ENCODE results near the gene NOTCH3.

Gene NOTCH3

GRCh38 chr19:15120135-15121026 is 80.4 kb downstream of the NOTCH3 start:
- no peak for DNase-seq (ENCODE audit: low read depth, low spot score)
- Histone ChIP-seq H3K27ac (no peak overlapping the region), H3K9ac (ENCODE audit: insufficient read length) (no peak overlapping the region), H3K4me3 (no peak overlapping the region), H3K9me3 (ENCODE audit: low read depth, low read length) (no peaks in the 10 kb centered on the region), H3K36me3 (ENCODE audit: insufficient read depth, low read length) (peaks cover 63% of the 10 kb centered on the region)
- TF ChIP-seq EZH2 (IDR thresholded peaks at IDR 0.05) (no peak), FOXP2 (optimal IDR thresholded peaks at IDR 0.05; ENCODE audit: control extremely low read depth, extremely low read length, insufficient read depth) (no peak), POLR2AphosphoS5 (IDR thresholded peaks at IDR 0.05; ENCODE audit: borderline replicate concordance, low read depth, low read length) (no peak)

DNA sequence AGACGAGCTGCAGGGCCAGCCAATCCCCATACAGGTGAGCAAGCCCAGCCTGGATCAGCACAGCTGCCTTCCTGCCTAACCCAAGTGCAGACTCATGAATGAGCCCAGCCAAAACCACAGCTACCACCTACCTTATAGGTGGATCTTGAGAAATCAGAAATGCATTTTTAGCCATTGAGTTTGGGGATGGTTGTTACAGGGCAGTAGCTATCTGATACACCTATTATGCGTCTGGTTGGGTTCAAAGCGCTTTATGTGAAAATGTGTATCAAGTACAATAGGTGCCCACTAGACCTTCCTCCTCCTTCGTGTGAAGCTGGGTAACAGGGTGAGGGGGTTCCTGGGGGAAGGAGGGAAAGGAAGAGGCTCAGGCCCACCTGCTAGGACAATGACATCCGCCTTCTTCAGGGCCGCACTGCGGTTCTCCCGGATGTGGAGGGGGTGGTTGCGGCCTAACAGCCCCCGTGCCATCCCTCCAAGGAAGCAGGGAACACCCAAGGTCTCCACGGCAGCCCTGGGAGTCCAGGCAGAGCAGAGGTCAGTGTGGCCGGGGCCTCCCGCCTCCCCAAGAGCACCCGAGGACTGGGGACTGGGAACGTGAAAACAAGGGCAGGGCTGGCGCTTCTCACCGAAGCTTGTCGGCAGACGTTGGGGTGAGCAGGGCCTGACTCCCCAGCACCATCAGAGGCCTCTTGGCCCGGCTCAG is 81.9 kb downstream of the NOTCH3 start:
- no peak for TF ChIP-seq EZH2 (IDR thresholded peaks at IDR 0.05)
- TF ChIP-seq FOXP2 (optimal IDR thresholded peaks at IDR 0.05; ENCODE audit: control extremely low read depth, extremely low read length, insufficient read depth): no peak
- TF ChIP-seq POLR2AphosphoS5 (IDR thresholded peaks at IDR 0.05; ENCODE audit: borderline replicate concordance, low read depth, low read length): no peak
- H3K9ac ChIP-seq (ENCODE audit: insufficient read length): no peak overlapping the region
- H3K27ac ChIP-seq: no peak overlapping the region
- H3K9me3 ChIP-seq (ENCODE audit: low read depth, low read length): no peaks in the 10 kb centered on the region
- H3K36me3 ChIP-seq (ENCODE audit: insufficient read depth, low read length): peaks cover 73% of the 10 kb centered on the region
- no peak overlapping the region for H3K4me3 ChIP-seq
- no peak for DNase-seq (ENCODE audit: low read depth, low spot score)

DNA sequence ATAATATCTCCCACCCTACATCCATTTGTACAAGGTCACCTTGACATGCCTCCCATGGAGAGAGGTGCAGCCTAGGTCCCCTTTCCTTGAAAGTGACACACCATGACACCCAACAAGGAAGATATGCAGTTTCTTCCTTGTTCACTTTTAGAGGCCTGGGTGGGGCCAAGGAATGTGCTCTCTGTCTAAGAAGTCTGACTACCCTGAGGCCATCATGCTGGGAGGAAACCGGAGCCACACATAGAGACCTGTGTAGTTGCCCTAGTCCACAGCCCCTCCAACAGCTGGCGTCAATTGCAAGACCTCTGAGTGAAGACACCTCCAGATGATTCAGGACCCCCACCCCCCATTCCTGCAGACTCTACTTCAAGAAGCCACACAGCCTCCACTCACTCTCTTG is 82.5 kb downstream of the NOTCH3 start:
- H3K4me3 ChIP-seq: no peak overlapping the region
- no peak overlapping the region for H3K27ac ChIP-seq
- H3K9me3 ChIP-seq (ENCODE audit: low read depth, low read length): no peaks in the 10 kb centered on the region
- TF ChIP-seq POLR2AphosphoS5 (IDR thresholded peaks at IDR 0.05; ENCODE audit: borderline replicate concordance, low read depth, low read length) (no peak), FOXP2 (optimal IDR thresholded peaks at IDR 0.05; ENCODE audit: control extremely low read depth, extremely low read length, insufficient read depth) (no peak)
- no peak for DNase-seq (ENCODE audit: low read depth, low spot score)
- H3K36me3 ChIP-seq (ENCODE audit: insufficient read depth, low read length): peaks cover 80% of the 10 kb centered on the region
- no peak overlapping the region for H3K9ac ChIP-seq (ENCODE audit: insufficient read length)

DNA sequence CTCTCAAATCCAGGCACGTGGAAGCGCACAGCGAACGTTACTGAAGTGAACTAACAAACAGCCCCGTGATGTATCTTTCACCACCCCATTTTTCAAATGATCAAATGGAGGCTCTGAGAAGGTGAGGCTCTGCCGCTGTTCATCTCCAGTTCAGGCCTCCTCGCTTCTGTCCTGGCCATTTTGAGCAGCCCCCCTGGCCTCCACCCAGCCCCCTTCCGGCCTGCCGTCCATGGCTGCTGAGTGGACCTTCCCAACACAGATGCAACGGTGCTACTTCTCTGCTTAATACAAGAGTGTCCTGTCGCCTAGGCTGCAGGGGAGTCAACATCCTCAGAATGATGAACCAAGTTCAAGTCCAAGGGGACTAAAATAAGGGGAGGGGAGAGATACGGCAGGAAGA is 83.9 kb downstream of the NOTCH3 start:
- Histone ChIP-seq H3K4me3 (no peak overlapping the region), H3K9ac (ENCODE audit: insufficient read length) (no peak overlapping the region), H3K27ac (no peak overlapping the region), H3K36me3 (ENCODE audit: insufficient read depth, low read length) (peaks cover 77% of the 10 kb centered on the region), H3K9me3 (ENCODE audit: low read depth, low read length) (no peaks in the 10 kb centered on the region)
- DNase-seq (ENCODE audit: low read depth, low spot score): no peak
- TF ChIP-seq FOXP2 (optimal IDR thresholded peaks at IDR 0.05; ENCODE audit: control extremely low read depth, extremely low read length, insufficient read depth): no peak
- TF ChIP-seq EZH2 (IDR thresholded peaks at IDR 0.05): no peak
- TF ChIP-seq POLR2AphosphoS5 (IDR thresholded peaks at IDR 0.05; ENCODE audit: borderline replicate concordance, low read depth, low read length): no peak

DNA sequence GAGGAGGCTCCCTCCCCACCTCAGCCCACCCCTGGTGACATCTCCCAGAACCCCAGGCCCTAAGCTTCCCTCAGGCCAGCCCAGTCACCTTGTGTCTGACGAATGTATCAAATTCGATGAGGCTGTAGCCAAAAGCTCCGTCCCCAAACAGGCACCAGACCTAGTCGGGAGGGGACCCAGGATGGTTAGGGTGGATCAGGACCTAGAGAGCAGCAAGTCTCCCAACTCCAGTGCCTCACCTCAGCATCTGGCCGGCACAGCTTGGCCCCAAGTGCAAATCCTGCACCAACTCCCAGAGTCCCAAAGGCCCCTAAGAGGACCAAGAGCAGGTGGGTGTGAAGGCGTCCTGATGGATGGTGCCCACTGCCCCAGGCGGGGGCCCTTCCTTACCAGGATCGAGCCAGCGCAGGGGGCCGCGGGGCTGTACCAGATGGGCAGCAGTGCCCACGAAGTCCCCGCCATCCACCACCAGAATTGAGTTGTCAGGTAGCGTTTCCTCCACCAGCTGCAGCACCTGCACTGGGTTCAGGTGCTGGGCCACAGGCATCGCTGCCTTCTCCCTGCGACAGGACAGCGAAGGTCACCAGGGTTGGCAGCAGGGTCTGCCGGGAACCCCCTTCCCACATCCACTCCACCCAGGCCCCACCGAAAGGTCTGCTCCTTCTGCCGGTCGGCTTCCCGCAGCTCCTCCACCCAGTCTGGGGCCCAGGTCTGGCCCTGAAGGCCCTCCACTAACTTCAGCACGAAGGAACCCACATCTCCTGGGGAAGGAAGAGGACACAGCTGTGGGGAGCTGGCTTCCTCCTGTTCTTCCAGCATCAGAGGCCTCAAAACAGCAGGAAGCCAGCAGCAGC is 84.8 kb downstream of the NOTCH3 start:
- DNase-seq (ENCODE audit: low read depth, low spot score): no peak
- Histone ChIP-seq H3K9ac (ENCODE audit: insufficient read length) (no peak overlapping the region), H3K9me3 (ENCODE audit: low read depth, low read length) (no peaks in the 10 kb centered on the region), H3K27ac (no peak overlapping the region), H3K36me3 (ENCODE audit: insufficient read depth, low read length) (peaks cover 81% of the 10 kb centered on the region), H3K4me3 (no peak overlapping the region)
- TF ChIP-seq EZH2 (IDR thresholded peaks at IDR 0.05) (no peak), FOXP2 (optimal IDR thresholded peaks at IDR 0.05; ENCODE audit: control extremely low read depth, extremely low read length, insufficient read depth) (no peak), POLR2AphosphoS5 (IDR thresholded peaks at IDR 0.05; ENCODE audit: borderline replicate concordance, low read depth, low read length) (no peak)

DNA sequence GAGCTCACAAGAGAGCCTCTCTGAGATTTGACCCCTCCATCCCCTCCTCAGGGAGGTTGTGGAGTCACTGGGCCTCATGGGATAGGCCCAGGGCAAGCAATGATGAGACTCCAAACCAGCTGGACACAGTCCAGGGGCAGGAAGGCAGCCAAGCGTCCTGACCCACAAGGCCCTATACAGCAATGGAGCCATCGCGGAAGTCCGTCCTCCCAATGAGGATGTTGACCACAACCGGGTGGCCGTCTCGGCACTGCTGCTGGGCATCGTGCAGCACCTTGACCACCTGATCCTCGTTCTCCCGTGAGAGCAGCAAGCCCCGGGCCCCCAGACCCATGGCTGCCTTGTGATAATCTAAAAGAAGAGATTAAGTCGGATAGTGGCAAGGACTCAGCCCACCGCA is 85.7 kb downstream of the NOTCH3 start:
- TF ChIP-seq FOXP2 (optimal IDR thresholded peaks at IDR 0.05; ENCODE audit: control extremely low read depth, extremely low read length, insufficient read depth): no peak
- TF ChIP-seq POLR2AphosphoS5 (IDR thresholded peaks at IDR 0.05; ENCODE audit: borderline replicate concordance, low read depth, low read length): no peak
- TF ChIP-seq EZH2 (IDR thresholded peaks at IDR 0.05): no peak
- no peak for DNase-seq (ENCODE audit: low read depth, low spot score)
- Histone ChIP-seq H3K4me3 (no peak overlapping the region), H3K27ac (no peak overlapping the region), H3K9ac (ENCODE audit: insufficient read length) (no peak overlapping the region), H3K36me3 (ENCODE audit: insufficient read depth, low read length) (peaks cover 72% of the 10 kb centered on the region), H3K9me3 (ENCODE audit: low read depth, low read length) (no peaks in the 10 kb centered on the region)

GRCh38 chr19:15114153-15114540 is 86.6 kb downstream of the NOTCH3 start:
- peaks cover 63% of the 10 kb centered on the region for H3K36me3 ChIP-seq (ENCODE audit: insufficient read depth, low read length)

More at GRCh38 chr19:15114153-15114540, 86.6 kb downstream of the NOTCH3 start:
- Histone ChIP-seq H3K27ac (no peak overlapping the region), H3K9me3 (ENCODE audit: low read depth, low read length) (no peaks in the 10 kb centered on the region), H3K4me3 (no peak overlapping the region), H3K9ac (ENCODE audit: insufficient read length) (no peak overlapping the region)
- DNase-seq (ENCODE audit: low read depth, low spot score): no peak
- no peak for TF ChIP-seq EZH2 (IDR thresholded peaks at IDR 0.05)
- no peak for TF ChIP-seq POLR2AphosphoS5 (IDR thresholded peaks at IDR 0.05; ENCODE audit: borderline replicate concordance, low read depth, low read length)
- TF ChIP-seq FOXP2 (optimal IDR thresholded peaks at IDR 0.05; ENCODE audit: control extremely low read depth, extremely low read length, insufficient read depth): no peak

All from SK-N-MC (cell line).